ENCODE data around the gene PARD3. TPM values are rescaled to one million over a fixed set of nuclear protein-coding genes. Genes with fewer than 3 reads are reported as not detected.

Gene PARD3
- total and polyA plus RNA-seq, 2 donors (not counting 1 experiment from before 2014, with no cell fraction given): 24.0 to 46.4 TPM

GRCh38 chr10:34407324-34407805, 407.7 kb downstream of the PARD3 start:
- TF ChIP-seq, protein P1, sequence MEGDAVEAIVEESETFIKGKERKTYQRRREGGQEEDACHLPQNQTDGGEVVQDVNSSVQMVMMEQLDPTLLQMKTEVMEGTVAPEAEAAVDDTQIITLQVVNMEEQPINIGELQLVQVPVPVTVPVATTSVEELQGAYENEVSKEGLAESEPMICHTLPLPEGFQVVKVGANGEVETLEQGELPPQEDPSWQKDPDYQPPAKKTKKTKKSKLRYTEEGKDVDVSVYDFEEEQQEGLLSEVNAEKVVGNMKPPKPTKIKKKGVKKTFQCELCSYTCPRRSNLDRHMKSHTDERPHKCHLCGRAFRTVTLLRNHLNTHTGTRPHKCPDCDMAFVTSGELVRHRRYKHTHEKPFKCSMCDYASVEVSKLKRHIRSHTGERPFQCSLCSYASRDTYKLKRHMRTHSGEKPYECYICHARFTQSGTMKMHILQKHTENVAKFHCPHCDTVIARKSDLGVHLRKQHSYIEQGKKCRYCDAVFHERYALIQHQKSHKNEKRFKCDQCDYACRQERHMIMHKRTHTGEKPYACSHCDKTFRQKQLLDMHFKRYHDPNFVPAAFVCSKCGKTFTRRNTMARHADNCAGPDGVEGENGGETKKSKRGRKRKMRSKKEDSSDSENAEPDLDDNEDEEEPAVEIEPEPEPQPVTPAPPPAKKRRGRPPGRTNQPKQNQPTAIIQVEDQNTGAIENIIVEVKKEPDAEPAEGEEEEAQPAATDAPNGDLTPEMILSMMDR (conservative IDR thresholded peaks at IDR 0.05 in 1 of 2, IDR thresholded peaks at IDR 0.05 in 1 of 2; ENCODE audit: low read depth in 1 of 2, low read length in 2 of 2): no peak
- no peak for TF ChIP-seq EZH2 (IDR thresholded peaks at IDR 0.05; ENCODE audit: low read length, missing control alignments)
- Histone ChIP-seq H3K4me2 (ENCODE audit: extremely low read depth, insufficient read depth, low read length) (no peak overlapping the region), H3K4me1 (ENCODE audit: control insufficient read depth, extremely low read depth, insufficient read depth, low read length) (peaks cover 8% of the 10 kb centered on the region), H3K27me3 (ENCODE audit: control insufficient read depth, insufficient read depth, low read length) (no peaks in the 10 kb centered on the region), H3K9ac (ENCODE audit: insufficient read depth, low read length) (no peak overlapping the region), H3K27ac (ENCODE audit: insufficient read depth, low read length) (no peak overlapping the region), H2AFZ (ENCODE audit: low read length) (no peak overlapping the region), H3K79me2 (ENCODE audit: control insufficient read depth, insufficient read depth, low read length) (no peaks in the 10 kb centered on the region), H3K9me3 (ENCODE audit: control insufficient read depth, insufficient read depth, low read depth, low read length) (no peaks in the 10 kb centered on the region), H4K20me1 (ENCODE audit: control insufficient read depth, extremely low read depth, insufficient read depth, low read length) (no peaks in the 10 kb centered on the region), H3K4me3 (replicated peaks in 1 of 4; ENCODE audit: control extremely low read depth in 1 of 4, insufficient read depth in 1 of 4, low read depth in 3 of 4, low read length in 4 of 4) (no peak overlapping the region), H3K36me3 (ENCODE audit: control insufficient read depth, insufficient read depth, low read length) (no peaks in the 10 kb centered on the region)
- peak; percentile 68 to 69 for DNase-seq (ENCODE audit: low read depth in 2 of 2)

DNA sequence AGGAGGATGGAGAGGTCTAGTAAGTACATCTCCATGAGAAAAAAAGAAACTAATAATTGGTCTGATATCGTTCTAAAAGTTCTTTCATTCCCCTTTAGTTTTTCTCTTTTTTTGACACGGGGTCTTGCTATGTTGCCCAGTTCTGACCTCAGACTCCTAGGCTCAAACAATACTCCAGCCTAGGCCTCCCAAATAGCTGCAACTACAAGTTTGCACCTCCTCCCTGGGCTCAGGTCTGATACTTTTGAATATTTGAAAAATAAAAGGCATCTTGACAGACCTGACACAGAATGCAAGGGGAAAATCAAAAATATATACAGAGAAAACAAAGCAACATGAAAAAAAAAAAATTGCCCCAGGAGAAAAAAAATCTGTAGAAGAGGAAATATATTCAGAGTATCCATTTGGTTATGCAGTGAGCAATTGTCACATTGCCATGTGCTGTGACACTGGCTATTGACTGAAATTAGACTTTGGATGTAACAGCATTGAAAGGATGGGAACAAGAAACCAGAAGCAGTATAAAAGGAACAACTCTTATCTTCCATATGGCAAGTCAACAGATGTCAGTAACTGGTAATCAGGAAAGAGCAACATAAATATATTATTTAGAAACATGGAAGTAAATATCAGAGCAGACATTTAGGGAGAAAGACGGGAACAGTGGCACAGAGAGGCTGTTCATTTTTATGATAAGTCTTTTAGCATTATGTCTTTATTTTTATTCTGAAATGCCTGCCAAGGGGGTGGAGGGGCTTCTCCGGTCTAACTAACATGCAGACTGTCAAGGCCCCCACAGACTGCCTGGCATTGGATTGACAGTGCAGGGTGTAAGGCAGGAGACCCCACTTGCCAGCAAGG, 408.4 kb downstream of the PARD3 start:
- peaks cover 8% of the 10 kb centered on the region for H3K4me1 ChIP-seq (ENCODE audit: control insufficient read depth, extremely low read depth, insufficient read depth, low read length)
- H3K79me2 ChIP-seq (ENCODE audit: control insufficient read depth, insufficient read depth, low read length): no peaks in the 10 kb centered on the region
- H3K36me3 ChIP-seq (ENCODE audit: control insufficient read depth, insufficient read depth, low read length): no peaks in the 10 kb centered on the region
- DNase-seq (ENCODE audit: low read depth in 2 of 2): no peak
- no peaks in the 10 kb centered on the region for H4K20me1 ChIP-seq (ENCODE audit: control insufficient read depth, extremely low read depth, insufficient read depth, low read length)
- TF ChIP-seq, protein P1 (conservative IDR thresholded peaks at IDR 0.05 in 1 of 2, IDR thresholded peaks at IDR 0.05 in 1 of 2; ENCODE audit: low read depth in 1 of 2, low read length in 2 of 2): no peak
- no peak for TF ChIP-seq EZH2 (IDR thresholded peaks at IDR 0.05; ENCODE audit: low read length, missing control alignments)
- no peaks in the 10 kb centered on the region for H3K27me3 ChIP-seq (ENCODE audit: control insufficient read depth, insufficient read depth, low read length)
- no peak overlapping the region for H3K4me2 ChIP-seq (ENCODE audit: extremely low read depth, insufficient read depth, low read length)
- H3K27ac ChIP-seq (ENCODE audit: insufficient read depth, low read length): no peak overlapping the region
- H3K9me3 ChIP-seq (ENCODE audit: control insufficient read depth, insufficient read depth, low read depth, low read length): no peaks in the 10 kb centered on the region
- no peak overlapping the region for H3K4me3 ChIP-seq (replicated peaks in 1 of 4; ENCODE audit: control extremely low read depth in 1 of 4, insufficient read depth in 1 of 4, low read depth in 3 of 4, low read length in 4 of 4)
- H2AFZ ChIP-seq (ENCODE audit: low read length): no peak overlapping the region
- H3K9ac ChIP-seq (ENCODE audit: insufficient read depth, low read length): no peak overlapping the region

DNA sequence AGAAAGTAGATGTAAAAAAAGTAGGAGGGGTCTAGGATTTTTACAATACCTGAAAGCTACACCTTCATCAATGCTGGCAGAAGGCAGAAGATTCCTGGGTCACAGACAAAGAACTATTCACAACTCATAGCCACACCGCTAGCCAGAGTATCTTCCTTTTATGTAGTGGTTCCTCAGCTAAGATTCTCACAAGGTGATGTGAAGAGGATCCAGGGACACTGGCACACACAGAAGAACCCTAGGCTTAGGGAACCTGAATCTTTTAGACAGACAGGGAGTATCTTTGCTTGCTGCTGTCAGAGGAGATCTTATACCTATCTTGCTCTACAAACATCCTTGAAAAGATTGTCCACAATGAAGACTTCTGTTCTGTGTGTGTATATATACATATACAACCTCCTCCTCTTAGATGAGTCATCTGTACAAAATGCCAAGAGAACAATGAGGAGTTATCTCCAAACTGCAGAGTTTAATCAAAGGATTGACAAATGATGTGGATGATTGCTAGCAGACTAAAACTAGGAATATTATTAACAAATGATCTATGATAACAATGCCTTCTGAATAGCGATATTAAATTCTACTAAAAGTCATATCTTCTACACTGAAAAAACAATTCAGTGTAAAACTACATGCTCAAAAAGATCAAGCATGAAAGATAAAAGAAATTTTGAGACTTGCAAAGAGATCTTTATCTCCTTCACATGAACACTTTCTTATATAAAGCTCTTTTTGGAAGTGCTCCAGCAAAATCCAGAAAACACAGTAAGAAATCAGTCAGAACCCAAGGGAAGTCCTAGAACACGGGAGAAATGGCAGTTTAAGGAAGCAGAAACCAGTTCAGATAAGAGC, 409.3 kb downstream of the PARD3 start:
- no peaks in the 10 kb centered on the region for H3K79me2 ChIP-seq (ENCODE audit: control insufficient read depth, insufficient read depth, low read length)
- no peak for TF ChIP-seq EZH2 (IDR thresholded peaks at IDR 0.05; ENCODE audit: low read length, missing control alignments)
- TF ChIP-seq, protein P1 (conservative IDR thresholded peaks at IDR 0.05 in 1 of 2, IDR thresholded peaks at IDR 0.05 in 1 of 2; ENCODE audit: low read depth in 1 of 2, low read length in 2 of 2): no peak
- no peak overlapping the region for H2AFZ ChIP-seq (ENCODE audit: low read length)
- H3K9me3 ChIP-seq (ENCODE audit: control insufficient read depth, insufficient read depth, low read depth, low read length): no peaks in the 10 kb centered on the region
- H3K27me3 ChIP-seq (ENCODE audit: control insufficient read depth, insufficient read depth, low read length): no peaks in the 10 kb centered on the region
- peak in 1 of 2 donors; percentile 51 for DNase-seq (ENCODE audit: low read depth in 2 of 2)
- no peak overlapping the region for H3K27ac ChIP-seq (ENCODE audit: insufficient read depth, low read length)
- no peak overlapping the region for H3K4me2 ChIP-seq (ENCODE audit: extremely low read depth, insufficient read depth, low read length)
- H4K20me1 ChIP-seq (ENCODE audit: control insufficient read depth, extremely low read depth, insufficient read depth, low read length): no peaks in the 10 kb centered on the region
- H3K9ac ChIP-seq (ENCODE audit: insufficient read depth, low read length): no peak overlapping the region
- peaks cover 8% of the 10 kb centered on the region for H3K4me1 ChIP-seq (ENCODE audit: control insufficient read depth, extremely low read depth, insufficient read depth, low read length)
- H3K4me3 ChIP-seq (replicated peaks in 1 of 4; ENCODE audit: control extremely low read depth in 1 of 4, insufficient read depth in 1 of 4, low read depth in 3 of 4, low read length in 4 of 4): no peak overlapping the region
- no peaks in the 10 kb centered on the region for H3K36me3 ChIP-seq (ENCODE audit: control insufficient read depth, insufficient read depth, low read length)

Measured in fibroblast of lung (primary cell).